ENCODE data around the gene DPYSL3.

DPYSL3 gene

DNA sequence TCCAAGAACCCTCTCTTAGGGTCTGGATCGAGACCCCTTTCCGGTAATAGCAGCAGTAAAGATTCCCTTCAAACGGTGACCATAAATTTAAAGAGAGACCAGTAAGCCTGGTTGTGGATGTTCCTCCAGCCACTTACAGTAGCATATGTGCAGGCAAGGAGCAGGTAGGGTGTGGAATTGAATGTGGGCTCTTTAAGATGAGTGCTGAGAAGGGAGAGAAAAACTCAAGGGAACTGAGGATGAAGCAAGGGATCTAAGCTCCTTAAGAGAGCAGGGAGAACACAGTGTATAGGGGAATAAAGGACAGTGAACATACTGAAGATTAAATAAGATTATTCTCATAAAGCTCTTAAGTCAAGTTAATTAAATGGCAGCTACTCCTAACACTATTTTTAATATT is 51.3 kb downstream of the DPYSL3 start:
- H3K4me2 ChIP-seq (ENCODE audit: low read length), result no peak overlapping the region
- no peak overlapping the region for H2AFZ ChIP-seq (ENCODE audit: insufficient read depth, low read length, poor library complexity)
- no peaks in the 10 kb centered on the region for H3K9me3 ChIP-seq (ENCODE audit: insufficient read depth, low read depth, low read length)
- H3K4me1 ChIP-seq (ENCODE audit: control insufficient read depth in 1 of 2, insufficient read depth in 2 of 2, low read length in 2 of 2), result peaks cover 2 to 3% of the 10 kb centered on the region in 2 experiments
- H2BK120ac ChIP-seq (ENCODE audit: insufficient read depth, low read length, poor library complexity), result no peak overlapping the region
- H3K23ac ChIP-seq (ENCODE audit: low read length), result no peak overlapping the region
- H3K79me1 ChIP-seq (ENCODE audit: low read length), result peaks cover 8% of the 10 kb centered on the region
- H2AK5ac ChIP-seq (ENCODE audit: low read length), result no peak overlapping the region
- WGBS (ENCODE audit: extremely low coverage, insufficient coverage, insufficient read length), result no CpG with 5 or more reads among the region's 3 CpGs
- no peak overlapping the region for H3K27ac ChIP-seq (ENCODE audit: low read depth, low read length)
- H3K14ac ChIP-seq (ENCODE audit: low read length), result no peak overlapping the region
- H3K36me3 ChIP-seq (ENCODE audit: control insufficient read depth in 1 of 2, insufficient read depth in 2 of 2, low read length in 2 of 2), result no peaks in the 10 kb centered on the region
- no peak overlapping the region for H4K8ac ChIP-seq (ENCODE audit: low read depth, low read length)
- no peak overlapping the region for H2BK12ac ChIP-seq (ENCODE audit: low read length)
- no peak overlapping the region for H3K4ac ChIP-seq (ENCODE audit: low read depth, low read length)
- H3K18ac ChIP-seq (ENCODE audit: low read length), result no peak overlapping the region
- no peak overlapping the region for H2BK5ac ChIP-seq (ENCODE audit: low read depth, low read length, poor library complexity)
- no peak for DNase-seq
- H3K79me2 ChIP-seq (ENCODE audit: control insufficient read depth, insufficient read depth, low read length, poor library complexity), result peaks cover 4% of the 10 kb centered on the region
- no peak overlapping the region for H3K4me3 ChIP-seq (ENCODE audit: low read depth, low read length)
- H3K9ac ChIP-seq (ENCODE audit: low read length), result no peak overlapping the region
- H3K27me3 ChIP-seq (ENCODE audit: insufficient read depth, low read length), result no peaks in the 10 kb centered on the region
- no peak overlapping the region for H4K12ac ChIP-seq (ENCODE audit: low read depth, low read length)
- no peak overlapping the region for H4K91ac ChIP-seq (ENCODE audit: low read depth, low read length)

DNA sequence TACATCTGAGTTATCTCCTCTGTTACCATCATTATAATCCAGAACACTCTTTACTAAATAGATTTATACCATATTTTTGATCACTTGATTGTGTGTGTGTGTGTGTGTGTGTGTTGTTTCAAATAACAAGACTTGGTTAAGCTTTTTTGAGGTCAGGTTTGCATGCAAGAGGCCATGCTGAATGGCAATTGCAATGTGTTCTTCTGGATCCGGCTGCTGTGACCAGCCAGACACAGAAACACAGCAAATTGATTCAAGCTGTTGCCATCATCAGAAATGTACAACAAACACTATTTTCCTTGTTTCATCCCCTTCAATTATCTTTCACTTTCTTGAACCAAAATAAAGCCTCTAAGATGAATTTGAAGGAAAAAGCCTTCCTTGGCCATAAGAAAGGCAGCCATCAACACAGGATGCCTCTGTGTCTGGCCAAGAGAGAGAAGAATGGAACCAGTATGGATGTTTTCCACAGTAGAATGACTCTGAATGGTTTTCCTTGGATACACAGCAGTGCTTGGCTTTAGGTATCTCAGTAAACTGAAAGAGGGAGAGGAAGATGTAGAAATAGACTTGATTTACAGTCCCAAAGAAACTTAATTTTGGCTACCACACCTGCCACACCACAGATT is 53.9 kb downstream of the DPYSL3 start:
- H3K4me3 ChIP-seq (ENCODE audit: low read depth, low read length), result no peak overlapping the region
- H3K14ac ChIP-seq (ENCODE audit: low read length), result no peak overlapping the region
- H3K9ac ChIP-seq (ENCODE audit: low read length), result no peak overlapping the region
- H3K23ac ChIP-seq (ENCODE audit: low read length), result no peak overlapping the region
- no peak overlapping the region for H2AK5ac ChIP-seq (ENCODE audit: low read length)
- no peak overlapping the region for H2BK120ac ChIP-seq (ENCODE audit: insufficient read depth, low read length, poor library complexity)
- H2BK5ac ChIP-seq (ENCODE audit: low read depth, low read length, poor library complexity), result no peak overlapping the region
- H3K4ac ChIP-seq (ENCODE audit: low read depth, low read length), result no peak overlapping the region
- no peak overlapping the region for H2BK12ac ChIP-seq (ENCODE audit: low read length)
- no peak overlapping the region for H3K27ac ChIP-seq (ENCODE audit: low read depth, low read length)
- H3K4me2 ChIP-seq (ENCODE audit: low read length), result no peak overlapping the region
- H3K79me2 ChIP-seq (ENCODE audit: control insufficient read depth, insufficient read depth, low read length, poor library complexity), result peaks cover 19% of the 10 kb centered on the region
- H4K8ac ChIP-seq (ENCODE audit: low read depth, low read length), result no peak overlapping the region
- H4K91ac ChIP-seq (ENCODE audit: low read depth, low read length), result no peak overlapping the region
- no peaks in the 10 kb centered on the region for H3K9me3 ChIP-seq (ENCODE audit: insufficient read depth, low read depth, low read length)
- H3K79me1 ChIP-seq (ENCODE audit: low read length), result peaks cover 19% of the 10 kb centered on the region
- no CpG with 5 or more reads among the region's 1 CpG for WGBS (ENCODE audit: extremely low coverage, insufficient coverage, insufficient read length)
- H3K18ac ChIP-seq (ENCODE audit: low read length), result no peak overlapping the region
- no peak for DNase-seq
- H4K12ac ChIP-seq (ENCODE audit: low read depth, low read length), result no peak overlapping the region
- H3K27me3 ChIP-seq (ENCODE audit: insufficient read depth, low read length), result no peaks in the 10 kb centered on the region
- H3K4me1 ChIP-seq (ENCODE audit: control insufficient read depth in 1 of 2, insufficient read depth in 2 of 2, low read length in 2 of 2), result peaks cover 5 to 8% of the 10 kb centered on the region in 2 experiments
- H2AFZ ChIP-seq (ENCODE audit: insufficient read depth, low read length, poor library complexity), result no peak overlapping the region
- no peaks in the 10 kb centered on the region for H3K36me3 ChIP-seq (ENCODE audit: control insufficient read depth in 1 of 2, insufficient read depth in 2 of 2, low read length in 2 of 2)

DNA sequence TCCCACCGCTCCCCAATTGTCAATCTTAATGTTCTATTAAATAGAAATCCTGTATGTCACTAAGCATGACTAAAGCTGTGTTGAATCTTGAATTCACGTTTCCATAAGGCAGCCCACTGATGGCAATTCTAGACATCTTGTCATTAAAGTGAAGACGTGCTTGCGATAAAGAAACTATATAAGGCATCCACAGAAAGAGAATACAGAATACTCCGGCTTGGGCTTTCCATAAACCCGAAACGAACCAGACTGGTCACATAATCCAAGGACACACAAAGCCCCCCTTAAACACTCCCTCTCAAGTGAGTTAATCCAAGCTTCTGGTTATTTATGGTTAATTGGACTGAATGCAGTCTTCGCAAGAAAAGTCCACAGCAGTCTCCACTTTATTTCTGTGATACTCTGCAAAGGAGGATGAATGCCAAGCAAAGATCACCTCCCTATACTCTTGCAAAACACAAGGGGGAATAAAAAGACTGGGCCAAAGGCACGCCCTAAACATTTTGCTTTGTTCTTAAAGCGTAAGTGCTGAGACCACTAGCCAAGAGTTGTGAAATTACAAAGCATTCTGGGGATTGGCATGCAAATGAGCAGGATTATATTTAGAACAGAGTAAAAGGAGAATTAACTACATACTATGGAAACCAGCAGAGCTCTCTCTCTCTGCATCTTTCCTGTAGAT is 54.7 kb downstream of the DPYSL3 start:
- Histone ChIP-seq H2AFZ (ENCODE audit: insufficient read depth, low read length, poor library complexity) (no peak overlapping the region), H3K36me3 (ENCODE audit: control insufficient read depth in 1 of 2, insufficient read depth in 2 of 2, low read length in 2 of 2) (no peaks in the 10 kb centered on the region), H4K8ac (ENCODE audit: low read depth, low read length) (no peak overlapping the region), H3K14ac (ENCODE audit: low read length) (no peak overlapping the region), H3K4me1 (ENCODE audit: control insufficient read depth in 1 of 2, insufficient read depth in 2 of 2, low read length in 2 of 2) (peaks cover 5 to 8% of the 10 kb centered on the region in 2 experiments), H3K4me2 (ENCODE audit: low read length) (no peak overlapping the region), H2AK5ac (ENCODE audit: low read length) (no peak overlapping the region), H3K79me2 (ENCODE audit: control insufficient read depth, insufficient read depth, low read length, poor library complexity) (peaks cover 19% of the 10 kb centered on the region), H3K27me3 (ENCODE audit: insufficient read depth, low read length) (no peaks in the 10 kb centered on the region), H3K9ac (ENCODE audit: low read length) (no peak overlapping the region), H3K79me1 (ENCODE audit: low read length) (peaks cover 19% of the 10 kb centered on the region), H3K4ac (ENCODE audit: low read depth, low read length) (no peak overlapping the region), H4K91ac (ENCODE audit: low read depth, low read length) (no peak overlapping the region), H3K9me3 (ENCODE audit: insufficient read depth, low read depth, low read length) (no peaks in the 10 kb centered on the region), H3K18ac (ENCODE audit: low read length) (no peak overlapping the region), H4K12ac (ENCODE audit: low read depth, low read length) (no peak overlapping the region), H2BK5ac (ENCODE audit: low read depth, low read length, poor library complexity) (no peak overlapping the region), H3K4me3 (ENCODE audit: low read depth, low read length) (no peak overlapping the region), H3K27ac (ENCODE audit: low read depth, low read length) (no peak overlapping the region), H3K23ac (ENCODE audit: low read length) (no peak overlapping the region), H2BK12ac (ENCODE audit: low read length) (no peak overlapping the region), H2BK120ac (ENCODE audit: insufficient read depth, low read length, poor library complexity) (no peak overlapping the region)
- WGBS (ENCODE audit: extremely low coverage, insufficient coverage, insufficient read length), result no CpG with 5 or more reads among the region's 10 CpGs
- DNase-seq, result no peak

- Histone ChIP-seq H3K14ac (ENCODE audit: low read length) (peak overlapping the region; percentile 96), H2BK12ac (ENCODE audit: low read length) (peak overlapping the region; percentile 79), H3K79me2 (ENCODE audit: control insufficient read depth, insufficient read depth, low read length, poor library complexity) (peaks cover 22% of the 10 kb centered on the region), H3K79me1 (ENCODE audit: low read length) (peaks cover 19% of the 10 kb centered on the region), H3K23ac (ENCODE audit: low read length) (no peak overlapping the region), H2BK5ac (ENCODE audit: low read depth, low read length, poor library complexity) (peak overlapping the region; percentile 96), H3K27me3 (ENCODE audit: insufficient read depth, low read length) (no peaks in the 10 kb centered on the region), H4K8ac (ENCODE audit: low read depth, low read length) (peak overlapping the region; percentile 97), H3K36me3 (ENCODE audit: control insufficient read depth in 1 of 2, insufficient read depth in 2 of 2, low read length in 2 of 2) (no peaks in the 10 kb centered on the region), H4K12ac (ENCODE audit: low read depth, low read length) (peak overlapping the region; percentile 89), H2BK120ac (ENCODE audit: insufficient read depth, low read length, poor library complexity) (peak overlapping the region; percentile 96), H3K4me3 (ENCODE audit: low read depth, low read length) (peak overlapping the region; percentile 86), H2AK5ac (ENCODE audit: low read length) (peak overlapping the region; percentile 51), H3K4ac (ENCODE audit: low read depth, low read length) (peak overlapping the region; percentile 92), H2AFZ (ENCODE audit: insufficient read depth, low read length, poor library complexity) (peak overlapping the region; percentile 92), H3K9ac (ENCODE audit: low read length) (peak overlapping the region; percentile 70), H4K91ac (ENCODE audit: low read depth, low read length) (peak overlapping the region; percentile 98), H3K4me1 (ENCODE audit: control insufficient read depth in 1 of 2, insufficient read depth in 2 of 2, low read length in 2 of 2) (peaks cover 9 to 14% of the 10 kb centered on the region in 2 experiments), H3K9me3 (ENCODE audit: insufficient read depth, low read depth, low read length) (no peaks in the 10 kb centered on the region), H3K4me2 (ENCODE audit: low read length) (peak overlapping the region; percentile 71), H3K18ac (ENCODE audit: low read length) (peak overlapping the region; percentile 95), H3K27ac (ENCODE audit: low read depth, low read length) (peak overlapping the region; percentile 88)
- no CpG with 5 or more reads among the region's 54 CpGs for WGBS (ENCODE audit: extremely low coverage, insufficient coverage, insufficient read length)
- DNase-seq, result peak; percentile 41 to 79
Observed at GRCh38 chr5:147453875-147454814, 55.7 kb downstream of the DPYSL3 start.

All from trophoblast cell (in vitro differentiated cells and primary cell).